GM12801 (cell line): Measurements from ENCODE around the gene MPPE1.

Experiments
- CTCF ChIP-seq: IDR thresholded peaks from one replicate; pipeline ENCODE4 v1.5.1; 2011; ENCODE audit warnings: control low read depth; ENCODE audit not compliant: insufficient read length; ENCODE audit errors: extremely low read depth

Gene MPPE1

GRCh38 chr18:11884396-11885030 lies 23.6 kb downstream of the MPPE1 start:
- TF ChIP-seq CTCF = no peak

GRCh38 chr18:11883153-11883552 lies 25.0 kb downstream of the MPPE1 start:
- no peak for TF ChIP-seq CTCF

GRCh38 chr18:11882636-11883035 lies 25.5 kb downstream of the MPPE1 start:
- TF ChIP-seq CTCF = no peak

- no peak for TF ChIP-seq CTCF
Measured at GRCh38 chr18:11880586-11881304, 27.4 kb downstream of the MPPE1 start.

GRCh38 chr18:11877497-11878135 lies 30.5 kb downstream of the MPPE1 start:
- TF ChIP-seq CTCF = no peak

GRCh38 chr18:11874676-11875075 lies 33.4 kb downstream of the MPPE1 start:
- TF ChIP-seq CTCF = no peak

GRCh38 chr18:11873670-11874340 lies 34.3 kb downstream of the MPPE1 start:
- TF ChIP-seq CTCF = no peak
